Hematopoietic multipotent progenitor cell (in vitro differentiated cells): ENCODE data around the gene SCN1B. TPM values are rescaled to one million over a fixed set of nuclear protein-coding genes. Genes with fewer than 3 reads are reported as not detected.
"Not testable (repeated sequence)": the region's sequence is repeated elsewhere in the genome, so short reads cannot be mapped to it uniquely, and the experiment has no call there.

Source experiments
- DNase-seq, 3 donors: peaks; one replicate each; pipeline ENCODE4 v3.0.0-alpha.2; 2011 to 2015; ENCODE audit warnings: low read depth in 2 of 3, low spot score in 2 of 3
- total RNA-seq: library from RNA; depleted of rRNA; stranded (reverse); fragments of >200 nt; gene quantifications from one replicate; pipeline ENCODE4 v1.2.3, GENCODE V29; 2012

Gene SCN1B
- total RNA-seq, 1 donor = 1.9 TPM

DNA sequence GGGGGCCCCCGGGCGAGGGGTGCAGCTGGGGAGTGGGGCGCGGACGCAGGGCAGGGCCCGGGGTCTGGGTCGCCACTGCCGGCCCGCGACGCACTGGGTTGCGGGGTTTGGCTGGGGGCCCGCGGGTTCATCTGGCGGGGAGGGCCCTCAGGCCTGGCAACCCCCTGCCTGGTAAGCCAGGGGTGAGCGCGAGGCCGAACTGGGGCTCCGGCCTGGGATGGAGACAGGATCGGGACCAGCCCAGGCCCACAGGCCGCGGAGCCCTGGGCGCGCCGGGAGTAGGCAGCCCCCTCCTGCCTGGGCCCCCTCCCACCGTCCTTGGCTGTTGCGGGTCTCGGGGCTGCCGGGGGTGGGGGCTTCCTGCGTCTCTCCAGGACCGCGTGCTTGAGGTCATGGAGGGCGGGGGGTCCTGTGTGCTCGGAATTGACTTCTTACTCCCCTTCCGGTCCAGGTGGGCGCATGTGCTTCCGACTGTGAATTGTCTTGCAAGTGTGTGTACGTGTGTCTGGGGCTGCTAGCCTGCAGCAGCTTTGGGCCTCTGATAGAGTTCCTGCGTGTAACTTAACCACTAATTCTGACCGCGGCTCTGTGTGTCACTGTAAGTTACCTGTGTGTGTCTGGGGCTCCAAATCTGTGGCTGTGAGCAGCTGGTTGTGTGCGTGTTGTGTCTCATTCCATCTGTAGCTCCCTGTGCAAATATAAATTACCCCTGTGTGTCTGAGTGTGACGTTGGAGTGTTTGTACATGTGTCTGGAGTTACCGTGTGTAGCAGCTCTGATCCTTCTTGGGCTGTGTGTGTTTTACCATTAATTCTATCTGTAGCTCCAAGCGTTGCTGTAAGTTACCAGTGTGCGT is 29.4 kb upstream of the SCN1B start:
- DNase-seq = peak in 2 of 3 donors; percentile 77 to 90

DNA sequence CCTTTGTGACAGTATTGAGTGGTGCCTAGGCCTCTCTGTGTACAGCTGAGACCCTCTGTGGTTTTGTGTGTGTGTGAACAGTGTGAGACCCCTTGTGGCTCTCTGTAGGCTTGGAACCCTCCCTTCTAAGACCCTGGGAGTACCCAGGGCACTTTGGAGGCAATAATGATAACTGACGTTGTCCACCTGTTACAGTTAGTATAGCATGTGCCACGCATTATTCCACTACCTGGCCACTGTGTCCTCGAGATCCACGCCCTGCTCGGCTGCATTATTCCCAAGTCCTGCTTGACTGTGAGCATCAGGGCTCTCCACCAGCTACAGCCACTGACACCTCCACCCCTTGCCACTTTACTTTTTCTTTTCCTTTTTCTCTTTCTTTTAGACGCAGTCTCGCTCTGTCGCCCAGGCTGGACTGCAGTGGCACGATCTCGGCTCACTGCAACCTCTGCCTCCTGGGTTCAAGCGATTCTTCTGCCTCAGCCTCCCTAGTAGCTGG is 28.2 kb upstream of the SCN1B start:
- no peak for DNase-seq

DNA sequence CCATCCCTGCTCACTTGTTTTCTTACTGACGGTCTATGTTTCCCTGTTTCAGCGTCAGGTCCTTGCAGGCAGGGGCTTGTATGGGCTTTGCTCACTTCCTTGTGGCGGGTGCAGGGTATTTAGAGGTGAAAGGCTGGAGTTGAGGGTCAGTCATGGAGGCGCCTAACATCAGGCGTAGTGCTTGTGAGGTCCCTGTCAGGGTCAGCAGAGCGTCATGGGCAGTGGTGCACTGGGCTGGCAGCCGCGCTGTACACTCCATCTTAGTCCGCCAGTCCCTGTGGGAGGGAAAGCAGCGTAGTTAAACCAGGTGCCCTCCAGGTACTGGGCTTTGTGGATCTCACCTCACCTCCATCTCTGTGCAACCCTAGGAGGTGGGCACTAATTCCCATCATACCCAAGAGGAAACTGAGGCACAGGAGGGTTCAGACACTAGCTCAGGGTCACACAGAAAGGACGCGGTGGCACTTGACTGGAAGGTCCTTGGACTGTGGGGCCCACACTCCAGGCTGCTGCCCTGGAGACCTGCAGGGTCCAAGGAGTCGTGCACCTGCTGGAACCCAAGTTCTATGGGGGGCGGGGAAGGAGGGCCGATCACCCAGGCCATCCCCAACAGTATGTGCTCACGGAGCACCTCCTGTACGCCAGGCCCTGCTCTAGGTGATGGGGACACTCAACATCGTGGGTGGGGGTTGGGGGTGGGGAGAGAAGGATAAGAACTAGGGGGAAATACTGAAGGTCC is 25.6 kb upstream of the SCN1B start:
- no peak for DNase-seq

DNA sequence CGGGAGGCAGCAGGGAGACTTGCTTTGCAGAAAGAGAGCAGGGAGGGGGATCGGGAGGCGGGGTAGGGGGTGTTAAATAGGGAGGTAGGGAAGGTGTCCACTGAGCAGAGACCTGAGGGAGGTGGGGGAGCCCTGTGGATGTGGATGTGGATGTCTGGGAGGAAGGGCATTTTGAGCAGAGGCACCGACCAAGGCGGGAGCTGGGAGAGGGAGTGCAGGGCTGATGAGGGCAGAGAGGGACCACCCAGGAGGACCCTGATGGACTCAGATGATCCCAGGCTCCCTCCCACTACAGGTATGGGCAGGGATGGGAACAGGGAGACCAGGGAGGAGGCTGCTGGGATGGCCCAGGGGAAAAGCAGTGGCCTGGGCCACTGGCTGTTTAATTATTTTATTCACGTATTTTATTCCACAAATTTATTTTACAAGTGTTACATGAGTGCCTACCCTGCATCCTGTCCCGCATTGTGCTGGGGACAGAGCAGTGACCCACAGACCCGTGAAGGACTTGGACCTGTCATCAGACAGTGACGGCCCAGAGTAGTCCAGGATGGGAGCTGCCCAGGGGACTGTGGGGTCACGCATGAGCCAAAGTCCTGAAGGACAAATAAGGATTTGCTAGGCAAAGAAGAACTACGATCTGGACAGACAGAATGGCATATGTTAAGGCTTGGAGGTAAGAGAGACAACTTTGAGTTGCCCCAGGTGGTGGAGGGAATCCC is 24.9 kb upstream of the SCN1B start:
- no peak for DNase-seq

DNA sequence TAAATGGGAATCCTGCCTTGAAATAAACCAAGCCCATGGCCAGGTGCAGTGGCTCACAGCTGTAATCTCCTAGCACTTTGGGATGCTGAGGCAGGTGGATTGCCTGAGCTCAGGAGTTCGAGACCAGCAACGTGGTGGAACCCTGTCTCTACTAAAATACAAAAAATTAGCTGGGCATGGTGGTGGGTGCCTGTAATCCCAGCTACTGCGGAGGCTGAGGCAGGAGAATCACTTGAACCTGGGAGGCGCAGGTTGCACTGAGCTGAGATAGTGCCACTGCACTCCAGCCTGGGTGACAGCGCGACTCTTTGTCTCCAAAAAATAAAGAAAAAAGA is 24.3 kb upstream of the SCN1B start:
- DNase-seq = not testable (repeated sequence)

DNA sequence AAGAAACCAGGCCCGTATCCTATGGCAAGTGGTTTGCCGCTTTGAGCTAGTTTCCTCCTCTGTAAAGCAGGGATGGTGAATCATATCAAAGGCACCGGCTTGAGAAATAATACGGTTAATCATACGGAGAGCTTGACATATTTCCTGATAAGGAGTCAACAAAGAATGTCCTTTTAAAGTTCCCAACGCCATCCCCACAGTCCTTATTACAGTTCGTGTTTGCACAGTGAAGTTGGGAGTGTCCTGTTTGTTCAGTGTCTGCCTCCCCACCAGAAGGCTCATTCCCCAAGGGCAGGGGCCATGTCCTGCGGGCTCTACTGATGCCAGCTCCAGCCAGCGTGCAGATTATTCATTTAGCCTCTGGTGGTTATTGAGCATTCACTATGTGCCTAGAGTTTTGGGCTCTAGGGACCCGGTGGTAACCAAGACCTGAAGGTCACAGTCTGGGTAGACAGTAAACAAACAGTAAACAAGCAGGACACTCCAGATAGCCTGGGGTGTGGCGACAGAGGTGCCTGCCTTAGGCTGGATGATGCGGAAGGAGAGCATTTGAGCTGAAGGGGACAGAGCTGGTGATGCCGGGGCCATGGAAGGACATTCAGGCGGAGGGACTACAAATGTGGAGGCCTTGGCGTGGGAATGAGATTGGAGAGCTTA is 23.8 kb upstream of the SCN1B start:
- no peak for DNase-seq

DNA sequence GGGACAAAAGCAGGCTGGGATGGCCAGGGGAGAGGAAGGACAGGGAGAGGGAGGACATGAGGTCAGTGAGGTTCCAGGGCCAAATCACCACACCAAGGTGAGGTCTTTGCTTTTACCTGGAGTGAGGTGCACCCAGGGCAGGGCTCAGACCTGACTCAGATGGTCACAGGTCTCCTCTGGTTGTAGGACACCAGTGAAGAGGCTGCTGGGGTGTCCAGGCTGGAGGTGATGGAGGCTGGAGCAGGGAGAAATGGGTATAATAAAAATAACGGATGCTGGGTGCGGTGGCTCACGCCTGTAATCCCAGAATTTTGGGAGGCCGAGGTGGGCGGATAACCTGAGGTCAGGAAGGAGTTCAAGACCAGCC is 23.3 kb upstream of the SCN1B start:
- no peak for DNase-seq

DNA sequence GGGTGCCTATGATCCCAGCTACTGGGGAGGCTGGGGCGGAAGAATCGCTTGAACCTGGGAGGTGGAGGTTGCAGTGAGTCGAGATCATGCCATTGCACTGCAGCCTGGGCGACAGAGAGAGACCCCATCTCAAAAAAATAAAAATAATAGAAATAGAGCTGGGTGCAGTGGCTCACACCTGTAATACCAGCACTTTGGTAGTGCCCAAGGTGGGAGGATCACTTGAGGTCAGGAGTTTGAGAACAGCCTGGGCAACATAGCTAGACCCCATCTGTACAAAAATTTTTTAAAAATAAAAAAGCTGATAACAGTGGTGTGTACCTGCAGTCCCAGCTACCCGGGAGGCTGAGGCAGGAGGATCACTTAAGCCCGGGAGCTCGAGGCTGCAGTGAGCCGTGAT is 22.8 kb upstream of the SCN1B start:
- not testable (repeated sequence) for DNase-seq

DNA sequence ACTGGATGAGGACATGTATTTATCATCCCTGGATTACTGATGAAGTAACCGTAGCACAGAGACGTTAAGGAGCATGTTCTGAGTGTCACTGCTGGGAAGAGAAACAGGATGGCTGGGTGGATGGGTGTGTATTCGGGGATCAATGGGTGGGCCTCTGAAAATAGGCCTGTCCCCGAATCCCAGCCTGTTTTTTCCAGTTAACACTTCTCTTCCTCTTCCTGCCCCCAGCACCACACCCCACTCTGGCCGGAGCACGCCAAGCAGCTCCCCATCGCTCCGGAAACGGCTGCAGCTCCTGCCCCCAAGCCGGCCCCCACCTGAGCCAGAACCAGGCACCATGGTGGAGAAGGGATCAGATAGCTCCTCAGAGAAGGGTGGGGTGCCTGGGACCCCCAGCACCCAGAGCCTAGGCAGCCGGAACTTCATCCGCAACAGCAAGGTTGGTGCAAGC is 21.4 kb upstream of the SCN1B start:
- DNase-seq = no peak

DNA sequence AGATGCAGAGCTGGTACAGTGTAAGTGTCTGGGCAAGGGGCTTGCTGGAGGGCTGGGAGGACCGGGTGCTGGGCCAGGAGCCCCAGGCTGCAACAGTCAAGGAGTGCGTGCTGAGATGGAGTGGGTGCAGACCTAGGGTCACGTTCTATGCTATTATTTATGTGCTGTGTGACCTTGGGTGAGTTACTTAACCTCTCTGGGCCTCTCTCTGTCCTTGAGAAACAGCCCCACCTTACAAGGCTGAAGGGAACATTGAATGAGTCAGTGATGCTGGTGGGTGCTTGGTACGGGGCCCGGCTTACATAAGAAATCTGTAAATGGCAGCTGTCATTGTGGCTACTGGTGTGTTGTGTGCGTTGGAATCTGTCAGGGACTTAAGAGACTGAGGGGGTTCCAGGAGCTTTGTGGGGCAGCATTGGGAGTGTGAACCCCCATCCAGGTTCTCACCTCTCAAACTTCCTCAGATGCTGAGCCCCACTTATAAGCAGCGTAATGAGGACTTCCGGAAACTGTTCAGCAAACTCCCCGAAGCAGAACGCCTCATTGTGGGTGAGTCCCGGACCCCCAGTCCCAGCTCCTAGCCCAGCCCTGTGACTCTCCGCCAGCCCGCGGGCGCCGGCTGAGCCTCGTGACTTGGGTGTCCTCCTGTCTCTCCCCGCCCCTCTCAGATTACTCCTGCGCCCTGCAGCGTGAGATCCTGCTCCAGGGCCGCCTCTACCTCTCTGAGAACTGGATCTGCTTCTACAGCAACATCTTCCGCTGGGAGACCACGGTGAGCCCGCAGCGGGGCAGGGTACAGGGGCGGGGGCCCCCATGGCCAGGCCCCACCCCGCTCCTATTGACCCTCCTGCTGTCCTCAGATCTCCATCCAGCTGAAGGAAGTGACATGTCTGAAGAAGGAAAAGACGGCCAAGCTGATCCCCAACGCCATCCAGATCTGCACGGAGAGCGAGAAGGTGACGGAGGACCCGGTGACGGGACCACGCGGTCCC is 20.6 kb upstream of the SCN1B start:
- DNase-seq = no peak

DNA sequence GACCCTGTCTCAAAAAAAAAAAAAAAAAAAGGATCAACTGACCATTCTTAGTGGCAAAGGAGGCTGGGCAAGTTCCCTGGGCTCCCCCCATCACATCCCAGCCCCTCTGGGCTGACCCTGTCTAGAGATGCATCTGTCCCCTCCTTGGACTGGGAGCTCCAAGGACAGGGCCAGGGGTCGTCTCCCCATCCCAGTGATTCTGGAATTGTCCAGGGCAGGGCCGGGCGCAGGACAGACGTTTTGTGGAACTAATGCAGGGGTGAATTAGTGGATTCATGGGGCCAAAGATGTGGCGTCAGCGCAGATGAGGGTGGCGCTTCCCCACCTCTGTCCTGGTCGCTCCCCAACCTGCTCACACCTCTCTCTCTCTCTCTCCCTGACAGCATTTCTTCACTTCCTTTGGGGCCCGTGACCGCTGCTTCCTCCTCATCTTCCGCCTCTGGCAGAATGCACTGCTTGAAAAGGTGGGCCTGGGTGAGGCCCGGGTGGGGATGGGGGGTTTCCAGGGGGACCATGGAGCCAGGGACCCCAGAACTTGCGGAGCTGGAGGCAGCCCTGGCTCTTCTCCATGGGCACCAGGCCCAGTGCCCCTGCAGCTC is 19.1 kb upstream of the SCN1B start:
- DNase-seq = no peak

DNA sequence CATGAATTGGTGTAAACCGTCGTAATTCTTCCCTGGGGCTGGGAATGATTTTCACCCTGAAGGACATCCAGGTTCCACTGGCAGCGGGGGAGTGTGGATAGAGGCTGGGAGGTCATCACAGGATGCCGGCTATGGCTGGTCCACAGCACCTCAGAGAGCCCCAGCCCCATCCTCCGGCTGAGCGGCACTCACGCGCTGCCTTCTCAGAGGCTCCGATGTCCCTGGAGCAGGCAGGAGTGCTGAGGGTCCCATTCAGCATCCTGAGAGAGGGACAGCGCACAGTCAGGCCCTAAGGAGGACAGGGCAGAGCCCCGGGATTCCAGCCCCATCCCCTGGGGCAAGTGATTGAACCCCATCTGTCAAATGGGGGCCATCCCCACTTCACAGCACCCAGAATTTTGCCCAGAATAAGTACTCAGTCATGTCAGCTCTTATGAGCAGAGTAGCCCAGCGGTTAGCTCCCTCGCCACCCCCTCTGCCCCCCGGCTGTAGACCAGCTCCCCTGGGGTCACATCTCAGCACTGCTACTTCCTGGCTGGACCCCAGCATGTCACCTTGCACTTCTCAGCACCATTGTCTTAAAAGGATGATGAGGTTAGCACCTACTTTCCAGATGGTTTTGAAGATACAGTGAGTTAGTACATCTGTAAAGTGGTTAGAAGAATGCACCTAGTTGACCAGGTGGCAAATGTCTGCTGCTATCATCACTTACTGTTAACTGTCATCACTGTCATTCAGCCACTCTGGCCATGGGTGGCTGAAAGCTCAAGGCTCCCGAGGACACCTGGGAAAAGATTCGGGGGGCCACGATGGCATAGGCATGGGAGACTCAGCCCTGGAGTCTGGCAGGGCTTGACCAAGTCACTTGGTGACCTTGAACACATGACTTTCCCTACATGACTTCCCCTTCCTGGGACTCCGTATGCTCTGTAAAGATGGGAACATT is 18.3 kb upstream of the SCN1B start:
- DNase-seq = no peak

DNA sequence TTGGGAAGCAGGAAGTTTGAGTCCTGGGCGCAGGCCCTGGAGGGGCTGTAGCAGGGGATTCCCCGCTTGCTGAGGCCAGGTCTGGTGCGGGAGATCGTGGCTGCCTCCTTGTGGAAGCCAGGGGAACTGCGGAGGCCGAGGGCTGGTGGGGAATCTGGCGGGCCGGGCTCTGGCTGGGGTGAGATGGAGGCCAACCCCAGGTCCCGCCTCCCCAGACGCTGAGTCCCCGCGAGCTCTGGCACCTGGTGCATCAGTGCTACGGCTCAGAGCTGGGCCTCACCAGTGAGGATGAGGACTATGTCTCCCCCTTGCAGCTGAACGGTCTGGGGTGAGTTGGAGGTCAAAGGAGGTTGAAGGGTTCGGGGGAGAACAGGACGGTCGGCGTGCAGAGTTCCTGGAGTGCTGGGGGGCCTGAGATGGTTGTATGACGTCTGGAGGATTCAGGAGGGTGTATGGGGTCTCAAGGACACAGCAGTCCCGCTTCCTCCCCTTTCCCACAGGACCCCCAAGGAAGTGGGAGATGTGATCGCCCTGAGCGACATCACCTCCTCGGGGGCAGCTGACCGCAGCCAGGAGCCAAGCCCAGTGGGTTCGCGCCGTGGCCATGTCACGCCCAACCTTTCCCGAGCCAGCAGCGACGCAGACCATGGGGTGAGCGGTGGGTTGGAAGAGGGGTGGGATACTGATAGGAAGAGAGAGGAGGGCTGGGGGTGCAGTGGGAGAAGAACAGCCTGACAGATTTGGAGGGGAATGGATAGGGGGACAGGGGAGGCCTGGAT is 17.0 kb upstream of the SCN1B start:
- DNase-seq = peak; percentile 68 to 75 (median 72)

DNA sequence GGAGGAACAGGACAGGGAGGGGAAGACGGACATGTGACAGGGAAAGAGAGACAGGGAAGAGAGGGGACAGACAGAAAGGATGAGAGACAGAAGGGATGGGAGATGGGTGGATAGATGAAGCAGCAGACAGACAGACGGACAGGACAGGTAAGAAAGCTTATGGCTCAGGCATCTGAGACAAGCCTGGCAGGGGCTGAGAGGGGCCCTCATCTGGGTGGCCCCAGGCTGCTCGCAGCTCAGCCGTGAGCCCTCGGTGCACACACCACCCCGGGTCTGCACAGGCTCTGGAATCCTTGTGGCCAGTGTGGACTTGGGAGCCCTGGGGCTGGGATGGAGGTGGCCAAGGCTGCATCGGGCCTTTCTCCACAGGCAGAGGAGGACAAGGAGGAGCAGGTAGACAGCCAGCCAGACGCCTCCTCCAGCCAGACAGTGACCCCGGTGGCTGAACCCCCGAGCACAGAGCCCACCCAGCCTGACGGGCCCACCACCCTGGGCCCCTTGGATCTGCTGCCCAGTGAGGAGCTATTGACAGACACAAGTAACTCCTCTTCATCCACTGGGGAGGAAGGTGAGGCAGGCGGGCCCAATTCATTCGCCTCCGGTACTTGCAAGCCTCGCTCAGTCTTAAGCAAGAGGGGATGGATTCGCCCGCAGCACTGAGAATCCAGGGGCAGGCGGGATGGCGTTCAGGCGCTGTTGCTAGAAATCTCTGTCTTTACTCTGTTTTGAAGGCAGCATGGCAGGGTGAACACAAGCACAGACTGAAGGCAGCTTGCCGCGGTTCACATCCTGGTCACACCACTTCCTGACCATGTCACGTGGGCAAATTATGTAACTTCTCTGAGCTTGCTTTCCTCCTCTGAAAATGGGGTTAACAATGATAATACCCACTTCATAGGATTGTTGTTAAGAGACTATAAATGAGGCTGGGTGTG is 16.2 kb upstream of the SCN1B start:
- peak in 2 of 3 donors; percentile 50 to 81 for DNase-seq

DNA sequence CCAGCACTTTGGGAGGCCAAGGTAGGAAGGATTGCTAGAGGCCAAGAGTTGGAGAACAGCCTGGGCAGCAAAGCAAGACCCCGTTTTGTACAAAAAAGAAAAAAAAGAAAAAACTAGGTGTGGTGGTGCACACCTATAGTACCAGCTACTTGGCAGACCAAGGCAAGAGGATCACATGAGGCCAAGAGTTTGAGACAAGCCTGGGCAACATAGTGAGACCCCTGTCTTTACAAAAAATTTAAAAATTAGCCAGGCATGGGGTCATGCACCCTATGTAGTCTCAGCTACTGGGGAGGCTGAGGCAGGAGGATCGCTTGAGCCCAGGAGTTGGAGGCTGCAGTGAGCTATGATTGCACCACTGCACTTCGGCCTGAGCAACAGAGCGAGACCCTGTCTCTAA is 15.5 kb upstream of the SCN1B start:
- DNase-seq = not testable (repeated sequence)

DNA sequence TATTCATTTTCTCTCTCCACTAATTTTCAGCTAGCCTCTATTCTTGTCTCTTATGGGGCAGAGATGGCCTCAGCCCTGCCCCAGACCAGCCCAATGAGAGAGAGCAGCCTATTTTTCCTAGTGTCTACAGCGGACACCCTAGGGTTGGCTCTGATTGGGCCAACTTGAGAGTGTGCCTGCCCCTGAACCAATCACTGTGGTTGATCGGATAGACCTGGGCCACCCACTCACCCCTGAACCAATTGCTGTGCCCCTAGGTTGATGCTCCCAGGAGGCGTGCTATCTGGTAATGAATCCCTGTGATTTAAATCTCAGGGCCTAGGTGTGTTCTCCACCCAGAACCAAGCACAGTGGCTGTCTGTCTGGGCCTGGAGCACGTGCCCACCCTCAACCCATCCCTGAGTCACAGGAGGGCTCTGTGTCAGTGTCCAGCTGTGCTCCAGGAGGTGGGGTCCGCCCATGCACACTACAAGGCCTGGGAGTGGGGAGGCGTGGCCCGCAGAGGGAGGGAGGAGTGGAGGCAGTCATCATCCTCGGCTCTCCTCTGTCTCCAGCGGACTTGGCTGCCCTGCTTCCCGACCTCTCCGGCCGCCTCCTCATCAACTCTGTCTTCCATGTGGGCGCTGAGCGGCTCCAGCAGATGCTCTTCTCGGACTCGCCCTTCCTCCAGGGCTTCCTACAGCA is 14.9 kb upstream of the SCN1B start:
- DNase-seq = no peak
